ENCODE results near the gene PADI1. TPM values are rescaled to one million over a fixed set of nuclear protein-coding genes. Genes with fewer than 3 reads are reported as not detected.

PADI1 gene
- total RNA-seq, 1 donor from 2014 or later = not detected

DNA sequence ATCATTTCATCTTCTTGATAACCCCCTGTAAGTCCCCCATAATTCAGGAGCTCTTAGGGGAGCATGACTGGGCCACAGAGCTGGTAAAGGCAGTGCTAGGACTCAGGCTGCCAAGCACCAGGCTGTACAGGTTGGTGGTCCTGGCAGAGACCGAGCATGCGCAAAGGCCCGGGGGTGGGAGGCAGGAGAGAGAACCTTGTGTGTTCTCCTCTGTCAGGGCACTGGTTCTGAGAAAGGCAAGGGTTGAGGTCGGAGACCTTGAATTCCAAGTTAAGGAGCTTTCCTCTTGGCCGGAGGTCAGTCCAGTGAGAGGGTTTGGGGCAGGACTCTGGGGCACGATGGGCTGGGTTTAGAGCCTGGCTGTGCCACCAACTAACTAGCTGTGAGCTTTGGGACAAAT is 67.1 kb downstream of the PADI1 start:
- intact Hi-C loops (cut with micrococcal nuclease) = no loop called here
- no peak for DNase-seq (ENCODE audit: low spot score)
- Mint-ChIP-seq H3K36me3 (ENCODE audit: low read depth) (no peaks in the 10 kb centered on the region), H3K9me3 (no peaks in the 10 kb centered on the region), H3K4me1 (ENCODE audit: low read depth) (no peaks in the 10 kb centered on the region), H3K27me3 (ENCODE audit: insufficient read depth) (no peaks in the 10 kb centered on the region), H3K4me3 (no peak overlapping the region), H3K27ac (no peak overlapping the region)

DNA sequence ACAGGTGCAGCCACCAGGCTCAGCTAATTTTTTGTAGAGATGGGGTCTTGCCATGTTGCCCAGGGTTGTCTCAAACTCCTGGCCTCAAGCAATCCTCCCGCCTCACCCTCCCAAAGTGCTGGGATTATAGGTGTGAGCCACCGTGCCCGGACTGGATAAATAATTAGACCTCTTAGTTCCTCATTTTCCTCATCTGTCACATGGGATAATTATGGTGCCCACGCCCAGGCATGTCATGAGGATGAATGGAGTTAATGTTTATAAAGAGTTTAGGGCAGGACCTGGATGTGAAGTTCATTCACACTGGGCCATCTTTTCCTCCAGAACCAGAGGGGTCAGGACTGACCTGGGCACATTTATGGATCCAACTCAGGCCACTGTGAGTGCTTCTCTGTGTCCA is 67.7 kb downstream of the PADI1 start:
- H3K27ac Mint-ChIP-seq = no peak overlapping the region
- no peak overlapping the region for H3K4me3 Mint-ChIP-seq
- no peak for DNase-seq (ENCODE audit: low spot score)
- no peaks in the 10 kb centered on the region for H3K27me3 Mint-ChIP-seq (ENCODE audit: insufficient read depth)
- no peaks in the 10 kb centered on the region for H3K4me1 Mint-ChIP-seq (ENCODE audit: low read depth)
- H3K9me3 Mint-ChIP-seq = no peaks in the 10 kb centered on the region
- H3K36me3 Mint-ChIP-seq (ENCODE audit: low read depth) = no peaks in the 10 kb centered on the region
- intact Hi-C loops (cut with micrococcal nuclease) = no loop called here

DNA sequence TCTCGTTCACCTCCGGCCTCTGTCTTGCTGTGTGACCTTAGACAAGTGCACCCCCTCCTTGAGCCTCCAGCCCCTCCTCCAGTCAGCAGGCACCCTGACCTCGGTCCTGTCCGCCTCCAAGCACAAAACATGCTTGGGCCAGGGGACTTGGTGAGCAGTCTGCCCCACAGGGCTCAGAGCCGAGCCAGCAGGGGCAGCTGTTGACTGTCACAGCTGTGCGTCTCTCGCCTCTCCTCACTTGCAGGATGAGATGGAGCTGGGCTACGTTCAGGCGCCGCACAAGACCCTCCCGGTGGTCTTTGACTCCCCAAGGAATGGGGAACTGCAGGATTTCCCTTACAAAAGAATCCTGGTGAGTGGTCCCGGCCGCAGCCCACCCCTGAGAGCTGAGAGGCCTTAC is 68.2 kb downstream of the PADI1 start:
- H3K27me3 Mint-ChIP-seq (ENCODE audit: insufficient read depth) = no peaks in the 10 kb centered on the region
- H3K4me3 Mint-ChIP-seq = no peak overlapping the region
- no peaks in the 10 kb centered on the region for H3K4me1 Mint-ChIP-seq (ENCODE audit: low read depth)
- no peak overlapping the region for H3K27ac Mint-ChIP-seq
- intact Hi-C loops (cut with micrococcal nuclease) = no loop called here
- H3K9me3 Mint-ChIP-seq = no peaks in the 10 kb centered on the region
- DNase-seq (ENCODE audit: low spot score) = no peak
- no peaks in the 10 kb centered on the region for H3K36me3 Mint-ChIP-seq (ENCODE audit: low read depth)

DNA sequence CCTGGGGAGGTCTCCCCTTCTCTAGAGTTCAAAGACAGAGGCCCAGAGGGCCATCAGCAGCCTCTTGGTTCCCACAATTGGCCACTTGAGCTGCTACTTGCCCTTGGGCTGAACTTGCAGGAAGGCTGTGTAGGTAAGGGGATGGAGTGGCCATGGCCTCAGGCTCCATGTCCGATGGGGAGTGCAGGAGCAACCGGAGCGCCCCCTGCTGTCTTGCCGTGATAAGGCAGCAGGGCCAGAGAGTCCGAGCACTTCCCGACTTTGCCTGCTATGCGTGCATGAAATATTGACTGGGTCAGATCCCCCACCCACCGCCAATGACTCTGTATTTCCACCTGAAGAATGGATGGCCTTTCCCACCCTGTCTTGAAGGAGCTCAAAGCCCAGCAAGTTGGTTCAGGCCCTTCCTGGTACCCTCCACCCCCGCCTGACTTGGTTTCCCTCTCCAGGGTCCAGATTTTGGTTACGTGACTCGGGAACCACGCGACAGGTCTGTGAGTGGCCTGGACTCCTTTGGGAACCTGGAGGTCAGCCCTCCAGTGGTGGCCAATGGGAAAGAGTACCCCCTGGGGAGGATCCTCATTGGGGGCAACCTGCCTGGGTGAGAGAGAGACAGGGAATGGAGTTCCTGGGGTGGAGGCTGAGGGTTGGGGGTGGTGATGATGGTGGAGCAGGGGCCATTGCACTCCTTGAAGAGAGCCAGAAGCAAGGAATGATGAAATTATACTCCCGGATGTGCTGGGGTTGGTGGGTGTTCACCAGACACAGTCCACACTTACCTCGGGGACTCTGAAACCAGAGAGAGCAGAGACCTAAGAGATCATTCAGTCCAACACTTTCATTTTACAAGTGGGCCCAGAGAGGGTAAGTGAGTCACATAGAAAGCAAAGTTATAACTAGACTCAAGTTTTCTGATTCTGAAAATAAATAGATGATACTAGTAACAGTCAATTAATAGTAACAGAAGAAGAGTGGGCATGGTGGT is 69.5 kb downstream of the PADI1 start:
- Mint-ChIP-seq H3K36me3 (ENCODE audit: low read depth) (no peaks in the 10 kb centered on the region), H3K9me3 (no peaks in the 10 kb centered on the region), H3K4me1 (ENCODE audit: low read depth) (no peaks in the 10 kb centered on the region), H3K27me3 (ENCODE audit: insufficient read depth) (no peaks in the 10 kb centered on the region), H3K27ac (no peak overlapping the region), H3K4me3 (no peak overlapping the region)
- intact Hi-C loops (cut with micrococcal nuclease) = no loop called here
- no peak for DNase-seq (ENCODE audit: low spot score)

GRCh38 chr1:17276568-17276967 is 71.6 kb downstream of the PADI1 start:
- Mint-ChIP-seq H3K27me3 (ENCODE audit: insufficient read depth) (no peaks in the 10 kb centered on the region), H3K4me3 (no peak overlapping the region), H3K9me3 (no peaks in the 10 kb centered on the region), H3K27ac (no peak overlapping the region), H3K36me3 (ENCODE audit: low read depth) (no peaks in the 10 kb centered on the region), H3K4me1 (ENCODE audit: low read depth) (no peaks in the 10 kb centered on the region)
- DNase-seq (ENCODE audit: low spot score) = no peak
- intact Hi-C loops (cut with micrococcal nuclease) = no loop called here

DNA sequence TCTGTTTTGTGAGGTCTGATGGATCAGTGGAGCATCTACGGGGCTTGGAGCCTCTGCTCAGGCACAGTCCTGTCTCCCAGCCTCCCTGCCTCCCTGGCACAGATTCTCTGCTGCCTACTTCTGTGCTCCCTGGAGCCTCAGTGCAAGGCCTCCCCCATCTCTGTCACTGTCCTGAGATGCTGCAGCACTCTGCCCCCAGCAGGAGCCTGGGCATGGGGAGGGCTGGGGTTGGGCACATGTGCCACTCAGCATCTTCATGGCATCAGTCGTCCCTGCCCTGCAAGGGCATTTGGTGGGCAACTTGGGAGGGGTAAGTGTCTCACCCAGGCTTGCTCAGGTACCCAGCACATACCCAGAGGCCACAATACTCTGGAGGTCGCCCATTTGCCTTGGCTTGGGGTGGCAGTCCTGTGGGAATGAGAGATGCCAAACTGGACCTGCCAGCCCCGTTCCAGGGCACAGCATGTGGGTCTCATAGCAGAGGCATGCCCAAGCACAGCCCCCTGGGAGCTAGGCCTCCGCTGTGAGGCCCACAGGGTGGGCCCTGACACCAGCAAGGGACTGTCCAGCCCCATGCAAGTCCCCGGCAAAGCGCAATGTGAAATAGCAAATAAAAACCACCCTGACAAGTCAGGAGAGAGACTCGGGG is 72.7 kb downstream of the PADI1 start:
- DNase-seq (ENCODE audit: low spot score) = no peak
- Mint-ChIP-seq H3K27ac (no peak overlapping the region), H3K4me3 (no peak overlapping the region), H3K4me1 (ENCODE audit: low read depth) (no peaks in the 10 kb centered on the region), H3K36me3 (ENCODE audit: low read depth) (no peaks in the 10 kb centered on the region), H3K27me3 (ENCODE audit: insufficient read depth) (peaks cover 4% of the 10 kb centered on the region), H3K9me3 (no peaks in the 10 kb centered on the region)
- intact Hi-C loops (cut with micrococcal nuclease) = no loop called here

- Mint-ChIP-seq H3K36me3 (ENCODE audit: low read depth) (no peaks in the 10 kb centered on the region), H3K4me3 (no peak overlapping the region), H3K27me3 (ENCODE audit: insufficient read depth) (peaks cover 4% of the 10 kb centered on the region), H3K9me3 (no peaks in the 10 kb centered on the region), H3K27ac (no peak overlapping the region), H3K4me1 (ENCODE audit: low read depth) (no peaks in the 10 kb centered on the region)
- no peak for DNase-seq (ENCODE audit: low spot score)
- intact Hi-C loops (cut with micrococcal nuclease) = no loop called here
Measured at GRCh38 chr1:17278996-17279830, 74.3 kb downstream of the PADI1 start.

DNA sequence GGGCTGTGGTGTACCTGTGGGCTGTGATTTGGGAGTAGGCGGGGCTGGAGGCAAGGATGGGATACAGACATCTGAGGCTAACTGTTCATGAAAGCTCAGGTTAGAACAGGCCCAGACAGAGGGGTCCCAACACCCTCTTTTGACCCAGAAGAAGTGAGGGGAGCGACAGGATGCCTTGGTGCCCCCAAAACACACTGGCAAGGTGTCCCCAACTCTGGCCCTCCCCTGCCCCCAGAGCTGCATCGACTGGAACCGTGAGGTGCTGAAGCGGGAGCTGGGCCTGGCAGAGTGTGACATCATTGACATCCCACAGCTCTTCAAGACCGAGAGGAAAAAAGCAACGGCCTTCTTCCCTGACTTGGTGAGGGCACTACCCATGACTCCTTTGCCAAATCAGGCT is 75.5 kb downstream of the PADI1 start:
- H3K27me3 Mint-ChIP-seq (ENCODE audit: insufficient read depth) = peaks cover 4% of the 10 kb centered on the region
- no peak overlapping the region for H3K27ac Mint-ChIP-seq
- no peaks in the 10 kb centered on the region for H3K4me1 Mint-ChIP-seq (ENCODE audit: low read depth)
- DNase-seq (ENCODE audit: low spot score) = no peak
- no peaks in the 10 kb centered on the region for H3K36me3 Mint-ChIP-seq (ENCODE audit: low read depth)
- no peak overlapping the region for H3K4me3 Mint-ChIP-seq
- H3K9me3 Mint-ChIP-seq = no peaks in the 10 kb centered on the region
- intact Hi-C loops (cut with micrococcal nuclease) = no loop called here

DNA sequence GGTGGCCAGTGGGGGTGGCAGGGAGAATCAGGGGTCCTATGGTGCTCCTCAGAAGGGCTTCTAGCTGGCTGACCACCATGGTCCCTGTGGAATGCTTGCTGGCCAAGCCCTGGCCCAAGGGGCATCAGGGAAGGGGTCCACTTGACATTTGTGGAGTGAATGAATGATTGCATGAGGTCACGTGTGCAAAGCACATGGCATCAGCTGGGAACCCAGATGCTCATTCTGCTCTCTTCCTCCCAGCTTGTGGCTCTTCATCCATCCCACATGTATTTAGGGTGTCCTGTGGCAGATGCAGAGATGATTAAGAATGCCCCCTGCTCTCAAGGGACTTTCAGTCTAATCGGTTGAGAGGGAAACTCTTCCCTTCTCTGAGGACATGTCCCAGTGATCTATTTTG is 76.0 kb downstream of the PADI1 start:
- Mint-ChIP-seq H3K4me1 (ENCODE audit: low read depth) (no peaks in the 10 kb centered on the region), H3K36me3 (ENCODE audit: low read depth) (no peaks in the 10 kb centered on the region), H3K27ac (no peak overlapping the region), H3K9me3 (no peaks in the 10 kb centered on the region), H3K4me3 (no peak overlapping the region), H3K27me3 (ENCODE audit: insufficient read depth) (peaks cover 4% of the 10 kb centered on the region)
- intact Hi-C loops (cut with micrococcal nuclease) = no loop called here
- no peak for DNase-seq (ENCODE audit: low spot score)

DNA sequence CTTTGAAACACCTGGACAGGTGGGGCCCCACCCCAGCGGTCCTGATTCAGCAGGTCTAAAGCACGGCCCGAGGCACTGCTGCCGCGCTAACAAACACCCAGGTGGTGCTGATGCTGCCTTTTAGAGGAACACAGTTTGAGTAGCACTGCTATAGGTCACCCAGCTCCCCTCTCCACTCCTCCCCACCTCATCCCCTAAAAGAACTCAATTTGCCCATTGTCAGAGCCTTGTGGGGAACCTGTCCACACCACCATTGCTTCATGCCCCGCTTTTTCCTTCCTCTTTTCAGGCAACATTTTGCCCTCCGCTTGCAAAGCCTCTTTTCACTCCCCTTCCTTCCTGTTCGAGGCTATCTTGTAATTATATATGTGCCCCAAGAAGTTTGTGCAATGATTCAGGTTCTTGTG is 76.8 kb downstream of the PADI1 start:
- H3K36me3 Mint-ChIP-seq (ENCODE audit: low read depth) = no peaks in the 10 kb centered on the region
- no peak overlapping the region for H3K4me3 Mint-ChIP-seq
- H3K27ac Mint-ChIP-seq = no peak overlapping the region
- H3K4me1 Mint-ChIP-seq (ENCODE audit: low read depth) = no peaks in the 10 kb centered on the region
- H3K9me3 Mint-ChIP-seq = no peaks in the 10 kb centered on the region
- no peak for DNase-seq (ENCODE audit: low spot score)
- intact Hi-C loops (cut with micrococcal nuclease) = no loop called here
- peaks cover 4% of the 10 kb centered on the region for H3K27me3 Mint-ChIP-seq (ENCODE audit: insufficient read depth)

GRCh38 chr1:17282836-17283235 is 77.9 kb downstream of the PADI1 start:
- Mint-ChIP-seq H3K27me3 (ENCODE audit: insufficient read depth) (peaks cover 4% of the 10 kb centered on the region), H3K9me3 (no peaks in the 10 kb centered on the region), H3K4me3 (no peak overlapping the region), H3K4me1 (ENCODE audit: low read depth) (no peaks in the 10 kb centered on the region), H3K36me3 (ENCODE audit: low read depth) (no peaks in the 10 kb centered on the region), H3K27ac (no peak overlapping the region)
- intact Hi-C loops (cut with micrococcal nuclease) = no loop called here
- DNase-seq (ENCODE audit: low spot score) = no peak

- H3K4me3 Mint-ChIP-seq = no peak overlapping the region
- no peaks in the 10 kb centered on the region for H3K9me3 Mint-ChIP-seq
- peaks cover 11% of the 10 kb centered on the region for H3K27me3 Mint-ChIP-seq (ENCODE audit: insufficient read depth)
- intact Hi-C loops (cut with micrococcal nuclease) = no loop called here
- H3K27ac Mint-ChIP-seq = no peak overlapping the region
- no peak for DNase-seq (ENCODE audit: low spot score)
- H3K4me1 Mint-ChIP-seq (ENCODE audit: low read depth) = no peaks in the 10 kb centered on the region
- H3K36me3 Mint-ChIP-seq (ENCODE audit: low read depth) = no peaks in the 10 kb centered on the region
Measured at GRCh38 chr1:17286646-17287045, 81.7 kb downstream of the PADI1 start.
